Effector memory CD8-positive, alpha-beta T cell (primary cell): ENCODE results near the gene BEX4.
"Not testable (repeated sequence)": the region's sequence is repeated elsewhere in the genome, so short reads cannot be mapped to it uniquely, and the experiment has no call there.

Source experiments
- ATAC-seq: fragments of 150-1000 bp; cut with Tn5 transposase; replicated peaks from 2 replicates; pipeline ENCODE4 v1.10.0; 2021; ENCODE audit warnings: mild to moderate bottlenecking, moderate library complexity
- DNase-seq, 3 experiments: peaks; one replicate each; pipeline ENCODE4 v3.0.0; 2021
- H3K27ac Mint-ChIP-seq, 2 donors: one replicate each; pipeline ENCODE4 v1.8.0; 2022; ENCODE audit warnings: mild to moderate bottlenecking in 2 of 2, mixed read lengths in 2 of 2, moderate library complexity in 2 of 2
- H3K27me3 Mint-ChIP-seq, 2 donors: one replicate each; pipeline ENCODE4 v1.8.0; 2022; ENCODE audit warnings: mixed read lengths in 2 of 2
- H3K36me3 Mint-ChIP-seq: one replicate; pipeline ENCODE4 v1.8.0; 2022; ENCODE audit warnings: mild to moderate bottlenecking, moderate library complexity, mixed read lengths; ENCODE audit not compliant: insufficient read depth
- H3K4me1 Mint-ChIP-seq, 2 donors: one replicate each; pipeline ENCODE4 v1.8.0; 2022; ENCODE audit warnings: low read depth in 2 of 2, mixed read lengths in 2 of 2
- H3K4me3 Mint-ChIP-seq, 2 donors: one replicate each; pipeline ENCODE4 v1.8.0; 2022; ENCODE audit warnings: mild to moderate bottlenecking in 2 of 2, mixed read lengths in 2 of 2, moderate library complexity in 2 of 2
- H3K9me3 Mint-ChIP-seq, 2 donors: one replicate each; pipeline ENCODE4 v1.8.0; 2022; ENCODE audit warnings: mixed read lengths in 2 of 2

The BEX4 gene

GRCh38 chrX:103212749-103213457 lies 2.0 kb upstream of the BEX4 start:
- Mint-ChIP-seq H3K27ac (no peak overlapping the region), H3K4me1 (peaks cover 0 to 4% of the 10 kb centered on the region in 2 donors), H3K27me3 (no peaks in the 10 kb centered on the region), H3K4me3 (no peak overlapping the region), H3K36me3 (peaks cover 15% of the 10 kb centered on the region), H3K9me3 (no peaks in the 10 kb centered on the region)
- DNase-seq (no peak), ATAC-seq (no peak)

GRCh38 chrX:103215425-103215991 lies 600 bp downstream of the BEX4 start:
- no peaks in the 10 kb centered on the region for H3K9me3 Mint-ChIP-seq
- peak overlapping the region; percentile 92 to 95 for H3K27ac Mint-ChIP-seq
- peak; percentile 12 to 18 (median 12) for DNase-seq

GRCh38 chrX:103220511-103221323 lies 5.8 kb downstream of the BEX4 start:
- Mint-ChIP-seq H3K4me1 (no peaks in the 10 kb centered on the region), H3K4me3 (no peak overlapping the region), H3K9me3 (no peaks in the 10 kb centered on the region), H3K27me3 (peaks cover 42 to 44% of the 10 kb centered on the region in 2 donors), H3K27ac (no peak overlapping the region), H3K36me3 (peaks cover 5% of the 10 kb centered on the region)
- DNase-seq (no peak), ATAC-seq (no peak)

More at GRCh38 chrX:103215425-103215991, 600 bp downstream of the BEX4 start:
- H3K4me1 Mint-ChIP-seq = peaks cover 0 to 4% of the 10 kb centered on the region in 2 donors
- H3K36me3 Mint-ChIP-seq = peaks cover 15% of the 10 kb centered on the region
- H3K27me3 Mint-ChIP-seq = peaks cover 7 to 15% of the 10 kb centered on the region in 2 donors
- peak overlapping the region; percentile 59 to 89 for H3K4me3 Mint-ChIP-seq
- ATAC-seq = peak; percentile 55

GRCh38 chrX:103225918-103226317 lies 11.0 kb downstream of the BEX4 start:
- H3K4me3 Mint-ChIP-seq, H3K9me3 Mint-ChIP-seq, H3K4me1 Mint-ChIP-seq, H3K27ac Mint-ChIP-seq, DNase-seq, ATAC-seq, H3K36me3 Mint-ChIP-seq: not testable (repeated sequence)
- H3K27me3 Mint-ChIP-seq = peaks cover 27 to 39% of the 10 kb centered on the region in 2 donors

GRCh38 chrX:103233263-103233662 lies 18.4 kb downstream of the BEX4 start:
- no peaks in the 10 kb centered on the region for H3K9me3 Mint-ChIP-seq
- H3K4me1 Mint-ChIP-seq = no peaks in the 10 kb centered on the region
- no peaks in the 10 kb centered on the region for H3K36me3 Mint-ChIP-seq
- DNase-seq = no peak
- peaks cover 6 to 17% of the 10 kb centered on the region in 2 donors for H3K27me3 Mint-ChIP-seq
- ATAC-seq = no peak
- H3K4me3 Mint-ChIP-seq = no peak overlapping the region
- H3K27ac Mint-ChIP-seq = no peak overlapping the region

- ATAC-seq (no peak), DNase-seq (no peak)
- no peak overlapping the region for H3K27ac Mint-ChIP-seq
Observed at GRCh38 chrX:103234869-103235268, 20.0 kb downstream of the BEX4 start.

GRCh38 chrX:103235608-103236007 lies 20.7 kb downstream of the BEX4 start:
- not testable (repeated sequence) for H3K9me3 Mint-ChIP-seq, H3K27ac Mint-ChIP-seq, H3K4me1 Mint-ChIP-seq, DNase-seq, ATAC-seq, H3K4me3 Mint-ChIP-seq, H3K36me3 Mint-ChIP-seq
- peaks cover 6 to 17% of the 10 kb centered on the region in 2 donors for H3K27me3 Mint-ChIP-seq

More at GRCh38 chrX:103234869-103235268, 20.0 kb downstream of the BEX4 start:
- H3K36me3 Mint-ChIP-seq = no peaks in the 10 kb centered on the region
- H3K27me3 Mint-ChIP-seq = peaks cover 6 to 17% of the 10 kb centered on the region in 2 donors
- no peaks in the 10 kb centered on the region for H3K9me3 Mint-ChIP-seq
- no peaks in the 10 kb centered on the region for H3K4me1 Mint-ChIP-seq
- H3K4me3 Mint-ChIP-seq = no peak overlapping the region

GRCh38 chrX:103236296-103236695 lies 21.4 kb downstream of the BEX4 start:
- H3K36me3 Mint-ChIP-seq = no peaks in the 10 kb centered on the region
- no peak overlapping the region for H3K27ac Mint-ChIP-seq
- no peaks in the 10 kb centered on the region for H3K4me1 Mint-ChIP-seq
- DNase-seq = no peak
- no peaks in the 10 kb centered on the region for H3K9me3 Mint-ChIP-seq
- no peak for ATAC-seq
- peaks cover 6 to 16% of the 10 kb centered on the region in 2 donors for H3K27me3 Mint-ChIP-seq
- H3K4me3 Mint-ChIP-seq = no peak overlapping the region

GRCh38 chrX:103240155-103240554 lies 25.2 kb downstream of the BEX4 start:
- Mint-ChIP-seq H3K36me3 (no peaks in the 10 kb centered on the region), H3K27me3 (peaks cover 8 to 25% of the 10 kb centered on the region in 2 donors), H3K27ac (no peak overlapping the region), H3K4me3 (no peak overlapping the region), H3K9me3 (no peaks in the 10 kb centered on the region), H3K4me1 (no peaks in the 10 kb centered on the region)
- ATAC-seq (no peak), DNase-seq (no peak)

- ATAC-seq = no peak
- H3K4me3 Mint-ChIP-seq = no peak overlapping the region
Observed at GRCh38 chrX:103248553-103248952, 33.6 kb downstream of the BEX4 start.

GRCh38 chrX:103249805-103250204 lies 34.9 kb downstream of the BEX4 start:
- H3K36me3 Mint-ChIP-seq = no peaks in the 10 kb centered on the region
- H3K9me3 Mint-ChIP-seq = no peaks in the 10 kb centered on the region
- H3K4me3 Mint-ChIP-seq = no peak overlapping the region
- H3K27me3 Mint-ChIP-seq = no peaks in the 10 kb centered on the region
- H3K27ac Mint-ChIP-seq = no peak overlapping the region
- DNase-seq = no peak
- H3K4me1 Mint-ChIP-seq = peaks cover 7 to 10% of the 10 kb centered on the region in 2 donors
- no peak for ATAC-seq

More at GRCh38 chrX:103248553-103248952, 33.6 kb downstream of the BEX4 start:
- peak in 1 of 3 experiments; percentile 1 for DNase-seq
- Mint-ChIP-seq H3K9me3 (no peaks in the 10 kb centered on the region), H3K36me3 (no peaks in the 10 kb centered on the region), H3K4me1 (peaks cover 0 to 3% of the 10 kb centered on the region in 2 donors), H3K27ac (no peak overlapping the region), H3K27me3 (peaks cover 0 to under 1% of the 10 kb centered on the region in 2 donors)

GRCh38 chrX:103250977-103251376 lies 36.1 kb downstream of the BEX4 start:
- no peak for ATAC-seq
- peaks cover 13 to 17% of the 10 kb centered on the region in 2 donors for H3K4me1 Mint-ChIP-seq
- peaks cover 4% of the 10 kb centered on the region for H3K36me3 Mint-ChIP-seq
- DNase-seq = no peak
- no peak overlapping the region for H3K4me3 Mint-ChIP-seq
- no peaks in the 10 kb centered on the region for H3K27me3 Mint-ChIP-seq
- no peaks in the 10 kb centered on the region for H3K9me3 Mint-ChIP-seq
- no peak overlapping the region for H3K27ac Mint-ChIP-seq

- Mint-ChIP-seq H3K9me3 (no peaks in the 10 kb centered on the region), H3K4me3 (peak overlapping the region; percentile 97 to 98), H3K27ac (peak overlapping the region; percentile 96 to 97), H3K27me3 (no peaks in the 10 kb centered on the region), H3K4me1 (peaks cover 13 to 17% of the 10 kb centered on the region in 2 donors), H3K36me3 (peaks cover 4% of the 10 kb centered on the region)
- DNase-seq = no peak
- ATAC-seq = no peak
Observed at GRCh38 chrX:103253608-103254007, 38.7 kb downstream of the BEX4 start.
